NCI-H2081 (cell line): Measurements from ENCODE around the gene PRDM15.

Experiments used
- DNase-seq, 2 experiments: peaks; one replicate each; lab custom pipeline; 2025; lab: John Stamatoyannopoulos, UW

The PRDM15 gene

GRCh38 chr21:41885341-41886024, 6.3 kb upstream of the PRDM15 start:
- DNase-seq = peak in 1 of 2 experiments; percentile 1

DNA sequence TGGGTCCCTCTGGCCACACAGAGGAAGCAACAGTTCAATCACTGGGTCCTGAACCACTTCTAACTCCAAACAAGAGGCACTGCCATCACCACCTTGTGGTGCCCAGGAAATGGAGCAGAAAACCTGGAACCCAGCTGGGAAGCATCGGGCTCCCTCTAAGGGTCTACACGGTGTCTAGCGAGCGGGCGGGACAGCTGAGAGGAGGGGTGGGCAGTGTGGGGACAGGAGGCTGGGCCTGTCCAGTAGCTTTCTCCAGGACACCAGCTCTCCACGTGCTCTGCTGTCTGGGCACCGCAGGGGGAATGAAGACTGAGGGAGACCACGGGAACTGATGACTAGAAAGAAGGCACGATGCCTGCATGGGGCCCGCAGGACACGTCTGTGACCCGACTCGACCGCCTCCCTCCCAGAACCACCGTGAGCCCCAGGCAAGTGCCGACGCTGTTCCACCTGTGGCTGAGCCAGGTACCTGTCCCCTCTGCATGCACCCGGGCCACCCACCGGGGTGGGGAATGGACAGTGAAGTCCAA, 5.4 kb upstream of the PRDM15 start:
- DNase-seq = no peak

DNA sequence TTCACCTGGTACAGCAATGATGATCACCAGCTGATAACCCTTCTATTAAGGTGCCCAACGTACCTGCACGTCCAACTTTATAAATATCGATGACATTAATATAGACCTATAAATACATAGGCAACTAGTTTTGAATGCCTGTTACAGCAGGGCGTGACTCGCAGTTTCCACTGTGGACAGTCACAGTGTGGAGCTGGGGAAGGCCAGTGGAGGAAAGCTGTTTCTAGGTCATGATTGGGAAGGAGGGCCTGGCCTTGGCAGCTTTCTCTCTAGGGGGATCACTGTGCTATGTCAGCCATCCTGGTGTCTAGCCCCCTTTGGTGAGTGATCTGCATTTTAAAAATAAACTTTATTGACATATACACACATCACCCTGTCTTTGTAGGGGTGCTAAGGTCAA, 4.4 kb upstream of the PRDM15 start:
- DNase-seq = no peak

DNA sequence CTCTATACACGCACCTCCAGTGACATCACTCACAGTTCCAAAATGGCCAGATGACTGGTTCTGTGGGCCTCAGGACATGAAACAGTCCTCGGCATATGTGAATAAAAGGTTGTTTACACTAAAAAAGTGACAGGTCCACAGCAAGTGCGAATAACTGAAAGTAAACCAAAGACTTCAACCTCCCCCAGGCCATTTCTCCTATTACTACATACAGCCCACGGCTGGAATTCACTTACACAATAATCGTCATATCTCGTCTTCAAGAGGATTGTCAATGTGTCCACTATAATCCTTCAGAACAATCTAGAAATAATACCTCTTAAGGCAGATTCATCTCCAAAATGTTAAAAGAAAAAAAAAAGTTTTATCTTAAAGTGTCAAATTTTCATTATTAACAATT, 1.9 kb upstream of the PRDM15 start:
- DNase-seq = no peak

GRCh38 chr21:41880153-41880552, 1.0 kb upstream of the PRDM15 start:
- DNase-seq = no peak

DNA sequence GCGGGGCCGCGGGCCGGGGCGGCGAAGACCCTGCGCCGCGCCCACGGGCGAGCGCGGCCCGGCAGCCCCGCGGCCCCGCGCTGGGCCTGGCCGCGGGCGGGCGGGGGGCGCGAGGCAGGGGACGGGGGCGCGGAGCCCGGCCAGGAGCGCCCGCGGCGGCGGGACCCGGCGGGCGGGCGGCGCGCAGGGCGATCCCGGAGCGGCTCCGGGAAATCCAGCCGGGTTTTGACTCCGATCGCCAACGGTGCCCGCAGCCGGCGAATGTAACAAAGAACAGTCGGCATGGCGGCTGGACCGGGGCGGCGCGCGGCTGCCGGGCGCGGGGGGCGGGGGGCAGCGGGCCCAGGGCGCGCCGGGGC, 334 bp downstream of the PRDM15 start:
- peak; percentile 76 to 79 for DNase-seq

DNA sequence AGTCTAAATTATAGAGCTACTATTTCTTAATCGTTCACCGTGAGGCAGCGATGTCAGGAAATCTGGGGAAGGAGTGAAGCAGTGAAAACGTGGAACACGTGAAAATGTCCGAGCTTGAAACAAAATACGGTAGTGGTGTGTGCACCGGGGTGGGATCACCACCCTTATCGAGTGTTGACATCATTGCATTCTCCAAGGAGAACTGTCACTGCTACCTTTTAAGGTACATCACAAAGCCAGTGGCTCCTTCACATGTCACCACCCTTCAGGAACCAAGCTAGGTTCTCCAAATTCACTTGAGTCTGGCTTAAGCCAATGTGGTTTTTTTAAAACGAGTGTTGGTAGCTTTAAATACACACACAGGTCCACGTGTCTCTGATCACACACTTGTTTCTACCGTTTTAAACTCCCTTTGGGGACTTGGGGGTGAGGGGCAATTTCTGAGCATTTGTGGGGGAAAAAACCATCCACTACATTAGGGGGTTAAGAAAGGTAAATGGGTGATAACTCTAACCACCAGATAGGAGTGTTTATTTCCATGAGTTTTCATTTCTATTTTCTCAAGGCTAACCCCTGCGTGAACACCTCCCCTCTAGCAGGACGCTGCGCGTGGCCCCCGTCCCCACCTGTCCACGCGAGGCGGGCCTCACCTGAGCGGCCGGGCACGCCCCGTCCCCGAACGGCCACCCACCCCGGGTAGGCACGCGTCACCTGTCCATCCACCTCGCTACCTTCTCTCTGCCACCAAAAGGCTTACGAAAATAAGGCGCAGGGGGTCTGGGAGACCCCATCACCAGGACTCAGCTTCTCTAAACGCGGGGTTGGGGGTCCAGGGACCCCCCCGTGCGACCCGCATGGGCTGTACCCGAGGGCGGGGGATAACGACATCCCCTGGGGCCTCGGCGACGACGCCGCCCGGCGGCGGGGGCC, 978 bp downstream of the PRDM15 start:
- peak; percentile 13 to 38 for DNase-seq

- DNase-seq = no peak
Measured at GRCh38 chr21:41876928-41877652, 2.1 kb downstream of the PRDM15 start.

- no peak for DNase-seq
Measured at GRCh38 chr21:41876396-41876795, 2.7 kb downstream of the PRDM15 start.

DNA sequence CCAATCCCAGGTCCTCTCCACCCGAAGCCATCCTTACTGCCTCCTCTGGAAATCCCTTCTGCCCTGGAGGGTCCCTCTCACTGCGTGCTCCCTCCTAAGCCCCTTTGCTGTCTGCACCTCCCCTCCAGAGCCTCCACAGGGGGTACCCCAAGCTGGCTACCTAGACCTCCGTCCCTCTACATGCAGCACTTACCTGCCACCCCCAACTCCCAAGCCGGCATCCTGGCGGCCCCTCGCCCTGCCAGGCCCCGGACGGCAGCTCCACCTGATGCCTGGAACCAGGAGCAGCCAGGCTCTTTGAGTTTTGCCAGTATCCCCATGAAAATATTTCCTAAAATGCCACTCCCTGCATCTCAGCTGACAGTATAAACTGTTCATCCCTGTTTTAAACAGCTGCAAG, 4.1 kb downstream of the PRDM15 start:
- no peak for DNase-seq

- DNase-seq = no peak
Measured at GRCh38 chr21:41874611-41875010, 4.5 kb downstream of the PRDM15 start.

GRCh38 chr21:41873426-41873825, 5.7 kb downstream of the PRDM15 start:
- no peak for DNase-seq

DNA sequence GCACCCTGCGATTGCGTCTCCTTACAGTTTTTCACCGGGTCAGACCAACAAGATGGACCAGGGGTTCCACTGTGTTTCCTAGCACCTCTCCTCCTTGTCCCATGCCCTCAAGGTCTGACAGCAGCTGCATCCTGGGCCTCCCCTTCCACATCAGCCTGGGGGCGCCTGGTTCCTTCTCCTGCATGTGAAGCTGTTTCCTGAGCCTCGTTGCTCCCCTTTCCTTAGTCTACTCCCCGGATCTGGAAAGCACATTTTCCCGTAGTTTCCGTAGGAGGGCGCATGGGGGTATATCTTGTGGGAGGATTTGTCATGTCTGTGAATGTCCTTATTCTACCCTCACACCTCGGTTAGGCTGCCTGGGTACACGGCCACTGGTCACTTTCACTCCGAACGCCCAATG, 6.1 kb downstream of the PRDM15 start:
- no peak for DNase-seq

- DNase-seq = no peak
Measured at GRCh38 chr21:41871293-41872030, 7.7 kb downstream of the PRDM15 start.

DNA sequence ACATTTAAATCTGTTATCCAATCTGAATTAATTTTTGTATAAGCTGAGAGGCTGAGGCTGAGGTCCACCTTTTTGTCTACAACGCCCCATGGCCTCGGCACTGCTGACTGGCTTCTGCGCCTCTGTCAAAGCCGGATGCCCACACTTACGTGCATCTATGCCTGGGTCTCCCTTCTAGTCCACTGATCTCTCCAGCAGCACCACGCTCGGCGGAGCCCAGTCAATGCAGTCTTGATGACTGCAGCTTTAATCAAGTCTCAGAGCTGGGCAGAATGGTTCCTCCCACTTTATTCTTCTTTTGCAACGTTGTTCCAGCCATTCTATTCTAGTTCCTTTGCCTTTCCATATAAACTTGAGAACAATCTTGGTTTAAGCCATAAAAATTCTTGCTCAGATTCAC, 9.4 kb downstream of the PRDM15 start:
- DNase-seq = no peak

DNA sequence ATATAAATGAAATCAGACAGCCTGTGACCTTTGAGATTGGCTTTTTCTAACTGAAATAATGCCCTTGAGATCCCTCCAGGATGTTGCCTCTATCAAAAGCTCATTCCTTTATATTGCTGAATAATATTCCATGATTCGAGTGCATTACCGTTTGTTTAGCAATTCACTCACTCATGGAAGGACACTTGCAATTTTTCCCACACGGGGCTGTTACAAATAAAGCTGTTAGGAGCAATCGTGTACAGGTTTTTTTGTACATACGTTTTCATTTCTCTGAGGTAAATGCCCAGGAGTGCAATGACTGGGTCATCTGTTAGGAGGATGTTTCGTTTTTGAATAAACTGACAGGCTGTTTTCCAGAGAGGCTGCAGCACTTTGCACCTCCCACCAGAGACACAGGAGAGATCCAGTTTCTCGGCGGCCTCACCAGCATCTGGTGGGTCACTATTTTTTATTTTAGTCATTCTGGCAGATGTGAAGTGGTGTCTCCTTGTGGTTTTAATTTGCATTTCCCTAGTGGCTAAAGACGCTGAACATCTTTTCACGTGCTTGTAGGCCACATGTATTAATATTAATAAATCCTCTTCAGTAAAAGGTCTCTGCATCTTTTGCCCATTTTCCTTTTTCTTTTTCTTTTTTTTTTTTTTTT, 11.0 kb downstream of the PRDM15 start:
- DNase-seq = no peak

DNA sequence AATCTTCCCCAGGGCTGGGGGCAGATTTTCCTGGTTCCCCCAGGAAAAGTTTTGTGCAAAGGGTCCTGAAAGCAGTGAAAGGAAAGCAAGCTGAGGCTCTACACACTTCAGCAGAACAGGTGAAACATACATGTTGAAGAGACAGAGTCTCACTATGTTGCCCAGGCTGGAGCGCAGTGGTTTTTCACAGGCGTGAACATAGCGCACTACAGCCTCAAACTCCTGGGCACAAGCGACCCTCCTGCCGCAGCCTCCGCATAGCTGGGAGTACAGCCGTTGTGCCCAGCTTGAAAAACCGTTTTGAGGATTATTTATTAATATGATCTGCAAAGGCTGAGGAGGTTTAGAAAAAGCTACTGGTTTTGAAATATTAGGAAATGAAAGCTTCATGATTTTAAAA, 11.8 kb downstream of the PRDM15 start:
- DNase-seq = no peak

GRCh38 chr21:41866274-41866809, 12.8 kb downstream of the PRDM15 start:
- no peak for DNase-seq

GRCh38 chr21:41865002-41865777, 14.0 kb downstream of the PRDM15 start:
- DNase-seq = no peak

DNA sequence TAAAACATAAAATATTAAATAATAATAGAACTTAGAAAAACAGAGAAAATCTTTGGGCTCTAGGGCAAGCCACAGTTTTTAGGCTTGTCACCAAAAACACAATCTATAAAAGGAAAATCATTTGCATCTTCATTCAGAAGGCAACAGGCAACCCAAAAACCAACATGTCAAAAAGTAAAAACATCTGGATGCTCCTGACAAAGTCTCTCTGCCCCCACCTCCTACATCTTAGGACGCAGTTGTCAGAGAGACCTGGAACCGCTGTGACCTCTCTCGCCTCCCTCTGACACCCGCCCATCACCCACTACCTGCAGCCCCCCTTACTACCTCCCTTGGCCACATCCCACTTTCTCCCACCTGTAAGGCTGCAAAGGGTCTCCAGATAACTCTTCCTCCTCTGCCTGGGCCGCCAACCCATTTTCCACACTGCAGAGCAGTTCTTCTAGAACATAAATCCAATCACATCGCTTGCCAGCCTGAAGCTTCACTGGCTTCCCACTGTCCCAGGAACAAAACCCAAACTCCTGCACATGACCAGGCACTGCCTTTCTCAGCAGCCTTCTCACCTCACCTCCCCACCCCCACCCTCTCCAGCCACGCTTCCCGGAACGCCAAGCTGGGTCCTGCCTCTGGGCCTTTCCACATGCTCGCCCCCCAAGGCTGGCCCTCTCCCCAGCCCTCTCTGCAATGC, 14.7 kb downstream of the PRDM15 start:
- DNase-seq = no peak
